Mesenchymal stem cell (in vitro differentiated cells and primary cell): Measurements from ENCODE around the gene NPAS2.

ENCODE experiments used
- DNase-seq: peaks from one replicate; pipeline ENCODE4 v3.0.0-alpha.2; 2013
- H2AFZ ChIP-seq: one replicate; pipeline ENCODE4 v1.6.1; 2013; ENCODE audit warnings: low read depth, mild to moderate bottlenecking, control low read depth, inconsistent platforms, low read length, moderate library complexity
- H2AK5ac ChIP-seq: 2 replicates; pipeline ENCODE4 v1.6.1; 2013; ENCODE audit warnings: low read length, moderate library complexity, mild to moderate bottlenecking, inconsistent platforms; ENCODE audit not compliant: severe bottlenecking
- H2BK120ac ChIP-seq: one replicate; pipeline ENCODE4 v1.6.1; 2013; ENCODE audit warnings: low read depth, mild to moderate bottlenecking, inconsistent platforms, low read length, moderate library complexity
- H2BK12ac ChIP-seq, 2 experiments: one replicate each; pipeline ENCODE4 v1.6.1; 2013; ENCODE audit warnings: inconsistent platforms in 2 of 2, low read length in 2 of 2, mild to moderate bottlenecking in 2 of 2, moderate library complexity in 2 of 2, control low read depth in 1 of 2
- H2BK15ac ChIP-seq: one replicate; pipeline ENCODE4 v1.6.1; 2013; ENCODE audit warnings: mild to moderate bottlenecking, low read depth, inconsistent platforms; ENCODE audit not compliant: poor library complexity, severe bottlenecking
- H2BK5ac ChIP-seq: 2 replicates; pipeline ENCODE4 v1.6.1; 2013; ENCODE audit warnings: low read depth, mild to moderate bottlenecking, low read length, control low read depth, inconsistent platforms; ENCODE audit not compliant: poor library complexity, severe bottlenecking
- H3K14ac ChIP-seq, 2 experiments: one replicate each; pipeline ENCODE4 v1.6.1; 2013; ENCODE audit warnings: inconsistent platforms in 2 of 2, low read length in 2 of 2, control low read depth in 1 of 2, mild to moderate bottlenecking in 1 of 2, moderate library complexity in 1 of 2
- H3K18ac ChIP-seq, 2 experiments: one replicate each; pipeline ENCODE4 v1.6.1; 2013; ENCODE audit warnings: inconsistent platforms in 2 of 2, low read length in 2 of 2, control low read depth in 1 of 2, low read depth in 1 of 2, mild to moderate bottlenecking in 1 of 2
- H3K23ac ChIP-seq, 2 experiments: one replicate each; pipeline ENCODE4 v1.6.1; 2013; ENCODE audit warnings: inconsistent platforms in 2 of 2, low read length in 2 of 2, mild to moderate bottlenecking in 2 of 2, moderate library complexity in 2 of 2, control low read depth in 1 of 2
- H3K27ac ChIP-seq: 2 replicates; pipeline ENCODE4 v1.5.1; 2013; ENCODE audit warnings: mild to moderate bottlenecking, moderate library complexity, low read length, control low read depth, inconsistent platforms; ENCODE audit not compliant: poor library complexity, severe bottlenecking
- H3K27me3 ChIP-seq, 2 experiments: 2 replicates each; pipeline versions ENCODE4 v1.6.1 to v1.7.0; 2013; ENCODE audit warnings: low read length in 2 of 2, mild to moderate bottlenecking in 2 of 2, moderate library complexity in 2 of 2, control low read depth in 1 of 2, inconsistent platforms in 1 of 2; ENCODE audit not compliant: control insufficient read depth in 1 of 2, insufficient read depth in 1 of 2
- H3K36me3 ChIP-seq, 2 experiments: 2 replicates each; pipeline versions ENCODE4 v1.6.1 to v1.7.0; 2013; ENCODE audit warnings: low read length in 2 of 2, control low read depth in 1 of 2, inconsistent platforms in 1 of 2, low read depth in 1 of 2, mild to moderate bottlenecking in 1 of 2; ENCODE audit not compliant: insufficient read depth in 2 of 2, control insufficient read depth in 1 of 2
- H3K4ac ChIP-seq, 2 experiments: one replicate each; pipeline ENCODE4 v1.6.1; 2013; ENCODE audit warnings: inconsistent platforms in 2 of 2, low read length in 2 of 2, mild to moderate bottlenecking in 2 of 2, moderate library complexity in 2 of 2, control low read depth in 1 of 2, low read depth in 1 of 2
- H3K4me1 ChIP-seq: 2 replicates; pipeline ENCODE4 v1.6.1; 2013; ENCODE audit warnings: low read depth, low read length, control low read depth; ENCODE audit not compliant: control insufficient read depth, insufficient read depth
- H3K4me2 ChIP-seq: 2 replicates; pipeline ENCODE4 v1.6.1; 2013; ENCODE audit warnings: low read length, mild to moderate bottlenecking, inconsistent platforms; ENCODE audit not compliant: poor library complexity, severe bottlenecking
- H3K4me3 ChIP-seq, 2 experiments: 2 replicates each; pipeline versions ENCODE4 v1.5.1 to v1.7.0; 2013; ENCODE audit warnings: low read length in 2 of 2, mild to moderate bottlenecking in 2 of 2, control low read depth in 1 of 2, low read depth in 1 of 2; ENCODE audit not compliant: insufficient read depth in 1 of 2
- H3K79me1 ChIP-seq: replicated peaks from 2 replicates; pipeline ENCODE4 v1.6.1; 2013; ENCODE audit warnings: mild to moderate bottlenecking, control low read depth, low read length, inconsistent platforms; ENCODE audit not compliant: poor library complexity, severe bottlenecking
- H3K9ac ChIP-seq: 2 replicates; pipeline ENCODE4 v1.7.0; 2013; ENCODE audit warnings: mild to moderate bottlenecking, low read length, moderate library complexity
- H3K9me3 ChIP-seq: 2 replicates; pipeline ENCODE4 v1.7.0; 2013; ENCODE audit warnings: mild to moderate bottlenecking, low read length; ENCODE audit not compliant: control insufficient read depth
- H4K8ac ChIP-seq: one replicate; pipeline ENCODE4 v1.6.1; 2013; ENCODE audit warnings: inconsistent platforms, mild to moderate bottlenecking, low read length, moderate library complexity
- H4K91ac ChIP-seq: one replicate; pipeline ENCODE4 v1.6.1; 2013; ENCODE audit warnings: mild to moderate bottlenecking, low read length, inconsistent platforms
- WGBS: methylation state at CpG from one replicate; pipeline ENCODE4 v1.1.7; 2013; ENCODE audit warnings: mixed read lengths; 5-methylcytosine and 5-hydroxymethylcytosine counted together

Gene NPAS2

GRCh38 chr2:101038455-101039255 lies 218.7 kb downstream of the NPAS2 start:
- Histone ChIP-seq H2AK5ac (no peak overlapping the region), H3K4ac (no peak overlapping the region), H2BK12ac (peak overlapping the region in 1 of 2 experiments; percentile 49), H3K9ac (no peak overlapping the region), H2BK120ac (no peak overlapping the region), H2BK15ac (no peak overlapping the region), H3K4me1 (no peaks in the 10 kb centered on the region), H3K4me3 (no peak overlapping the region), H3K18ac (no peak overlapping the region), H3K14ac (no peak overlapping the region), H3K23ac (no peak overlapping the region), H2BK5ac (no peak overlapping the region), H3K79me1 (no peaks in the 10 kb centered on the region), H2AFZ (no peak overlapping the region), H3K27me3 (no peaks in the 10 kb centered on the region), H3K9me3 (no peaks in the 10 kb centered on the region), H4K91ac (peak overlapping the region; percentile 52), H3K4me2 (no peak overlapping the region), H4K8ac (no peak overlapping the region), H3K36me3 (peaks cover 15 to 60% of the 10 kb centered on the region in 2 experiments), H3K27ac (no peak overlapping the region)
- WGBS, result 92% methylated on average over 21 of the region's 21 CpGs
- peak; percentile 26 for DNase-seq

- Histone ChIP-seq H2BK5ac (no peak overlapping the region), H4K8ac (no peak overlapping the region), H3K4ac (no peak overlapping the region), H2BK15ac (no peak overlapping the region), H3K79me1 (no peaks in the 10 kb centered on the region), H2AFZ (no peak overlapping the region), H3K4me3 (no peak overlapping the region), H3K27me3 (no peaks in the 10 kb centered on the region), H3K9ac (no peak overlapping the region), H2BK120ac (no peak overlapping the region), H2AK5ac (no peak overlapping the region), H4K91ac (no peak overlapping the region), H3K27ac (no peak overlapping the region), H3K4me1 (no peaks in the 10 kb centered on the region), H3K14ac (no peak overlapping the region), H3K23ac (no peak overlapping the region), H3K36me3 (peaks cover 13 to 48% of the 10 kb centered on the region in 2 experiments), H3K9me3 (no peaks in the 10 kb centered on the region), H2BK12ac (no peak overlapping the region), H3K4me2 (no peak overlapping the region), H3K18ac (no peak overlapping the region)
- DNase-seq, result no peak
- WGBS, result 96% methylated on average over 13 of the region's 13 CpGs
Observed at GRCh38 chr2:101040072-101040471, 220.1 kb downstream of the NPAS2 start.

GRCh38 chr2:101040761-101041160 lies 220.8 kb downstream of the NPAS2 start:
- Histone ChIP-seq H4K91ac (no peak overlapping the region), H3K4me1 (no peaks in the 10 kb centered on the region), H3K79me1 (no peaks in the 10 kb centered on the region), H2BK15ac (no peak overlapping the region), H3K4me2 (no peak overlapping the region), H2BK120ac (no peak overlapping the region), H3K9ac (no peak overlapping the region), H3K9me3 (no peaks in the 10 kb centered on the region), H3K36me3 (peaks cover 9 to 45% of the 10 kb centered on the region in 2 experiments), H3K27ac (no peak overlapping the region), H3K27me3 (no peaks in the 10 kb centered on the region), H2AFZ (no peak overlapping the region), H2BK5ac (no peak overlapping the region), H3K4me3 (no peak overlapping the region), H3K4ac (no peak overlapping the region), H3K18ac (no peak overlapping the region), H3K14ac (no peak overlapping the region), H2BK12ac (no peak overlapping the region), H4K8ac (no peak overlapping the region), H3K23ac (no peak overlapping the region), H2AK5ac (no peak overlapping the region)
- DNase-seq, result no peak
- WGBS, result 97% methylated on average over 5 of the region's 6 CpGs

- no peak overlapping the region for H2BK5ac ChIP-seq
- H4K91ac ChIP-seq, result no peak overlapping the region
- H3K4me3 ChIP-seq, result no peak overlapping the region
- H4K8ac ChIP-seq, result no peak overlapping the region
- no peak overlapping the region for H2BK15ac ChIP-seq
- no peak overlapping the region for H2BK120ac ChIP-seq
- H3K27me3 ChIP-seq, result no peaks in the 10 kb centered on the region
- WGBS, result 99% methylated on average over 3 of the region's 4 CpGs
- peaks cover under 1% of the 10 kb centered on the region for H3K79me1 ChIP-seq
- no peak overlapping the region for H3K27ac ChIP-seq
- H3K9me3 ChIP-seq, result no peaks in the 10 kb centered on the region
- H3K23ac ChIP-seq, result no peak overlapping the region
- no peaks in the 10 kb centered on the region for H3K4me1 ChIP-seq
- H2AFZ ChIP-seq, result no peak overlapping the region
- no peak overlapping the region for H3K4ac ChIP-seq
- H3K4me2 ChIP-seq, result no peak overlapping the region
- peaks cover 5 to 39% of the 10 kb centered on the region in 2 experiments for H3K36me3 ChIP-seq
- H2AK5ac ChIP-seq, result no peak overlapping the region
- H3K14ac ChIP-seq, result no peak overlapping the region
- no peak for DNase-seq
- no peak overlapping the region for H3K18ac ChIP-seq
- H2BK12ac ChIP-seq, result no peak overlapping the region
- H3K9ac ChIP-seq, result no peak overlapping the region
Observed at GRCh38 chr2:101041413-101041812, 221.5 kb downstream of the NPAS2 start.
